Measurements from ENCODE around the gene SERPIND1.

SERPIND1 gene

DNA sequence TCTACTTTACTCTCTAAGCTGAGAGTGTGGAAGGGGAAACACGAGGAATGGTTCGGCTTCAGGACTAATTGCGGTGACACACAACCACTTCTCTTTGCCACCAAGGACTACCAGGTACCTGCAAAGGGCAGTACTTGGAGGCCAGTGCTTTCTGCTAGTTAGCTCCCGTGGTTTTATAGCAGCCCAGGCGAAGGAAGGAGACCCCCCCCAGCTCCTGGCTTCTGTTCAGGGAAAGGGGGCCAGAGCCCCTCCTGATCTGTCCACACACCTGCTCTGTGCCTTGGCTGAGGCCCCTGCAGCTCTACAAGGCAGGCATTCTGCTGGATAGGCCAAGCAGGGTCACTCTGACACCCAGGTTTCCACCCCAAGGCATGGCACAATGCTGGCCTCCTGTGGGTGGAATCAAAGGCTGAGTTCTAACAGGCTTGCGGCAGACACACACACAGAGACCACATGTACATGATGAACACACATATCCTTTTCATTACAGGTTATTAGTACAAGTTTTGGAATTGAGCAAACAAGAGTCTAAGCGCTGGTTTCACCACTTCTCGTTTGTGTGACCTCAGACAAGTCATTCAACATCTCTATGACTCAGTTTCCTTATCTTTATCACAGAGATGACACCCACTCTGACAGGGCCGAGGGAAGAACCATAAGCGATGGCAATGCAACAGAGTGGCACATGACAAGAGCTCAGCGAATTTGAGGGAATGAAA lies 7.5 kb downstream of the SERPIND1 start:
- no peak for TF ChIP-seq REST (IDR thresholded peaks at IDR 0.05; ENCODE audit: insufficient read depth in 1 of 2, low read depth in 2 of 2, low read length in 2 of 2)
- TF ChIP-seq FOXP2 (optimal IDR thresholded peaks at IDR 0.05; ENCODE audit: borderline replicate concordance, extremely low read depth, extremely low read length, insufficient read depth), result no peak
- TF ChIP-seq TAF1 (IDR thresholded peaks at IDR 0.05; ENCODE audit: borderline replicate concordance, insufficient read depth, low read length), result no peak
- TF ChIP-seq SIN3A (IDR thresholded peaks at IDR 0.05; ENCODE audit: borderline replicate concordance, insufficient read depth, low read length), result no peak
- no peak for TF ChIP-seq POLR2AphosphoS5 (IDR thresholded peaks at IDR 0.05; ENCODE audit: low read depth, low read length)

GRCh38 chr22:20782083-20782482 lies 8.2 kb downstream of the SERPIND1 start:
- no peak for TF ChIP-seq FOXP2 (optimal IDR thresholded peaks at IDR 0.05; ENCODE audit: borderline replicate concordance, extremely low read depth, extremely low read length, insufficient read depth)
- no peak for TF ChIP-seq SIN3A (IDR thresholded peaks at IDR 0.05; ENCODE audit: borderline replicate concordance, insufficient read depth, low read length)
- TF ChIP-seq POLR2AphosphoS5 (IDR thresholded peaks at IDR 0.05; ENCODE audit: low read depth, low read length), result no peak
- no peak for TF ChIP-seq REST (IDR thresholded peaks at IDR 0.05; ENCODE audit: insufficient read depth in 1 of 2, low read depth in 2 of 2, low read length in 2 of 2)
- TF ChIP-seq TAF1 (IDR thresholded peaks at IDR 0.05; ENCODE audit: borderline replicate concordance, insufficient read depth, low read length), result no peak

GRCh38 chr22:20782596-20783299 lies 8.8 kb downstream of the SERPIND1 start:
- no peak for TF ChIP-seq REST (IDR thresholded peaks at IDR 0.05; ENCODE audit: insufficient read depth in 1 of 2, low read depth in 2 of 2, low read length in 2 of 2)
- no peak for TF ChIP-seq FOXP2 (optimal IDR thresholded peaks at IDR 0.05; ENCODE audit: borderline replicate concordance, extremely low read depth, extremely low read length, insufficient read depth)
- no peak for TF ChIP-seq POLR2AphosphoS5 (IDR thresholded peaks at IDR 0.05; ENCODE audit: low read depth, low read length)
- no peak for TF ChIP-seq TAF1 (IDR thresholded peaks at IDR 0.05; ENCODE audit: borderline replicate concordance, insufficient read depth, low read length)
- TF ChIP-seq SIN3A (IDR thresholded peaks at IDR 0.05; ENCODE audit: borderline replicate concordance, insufficient read depth, low read length), result no peak

DNA sequence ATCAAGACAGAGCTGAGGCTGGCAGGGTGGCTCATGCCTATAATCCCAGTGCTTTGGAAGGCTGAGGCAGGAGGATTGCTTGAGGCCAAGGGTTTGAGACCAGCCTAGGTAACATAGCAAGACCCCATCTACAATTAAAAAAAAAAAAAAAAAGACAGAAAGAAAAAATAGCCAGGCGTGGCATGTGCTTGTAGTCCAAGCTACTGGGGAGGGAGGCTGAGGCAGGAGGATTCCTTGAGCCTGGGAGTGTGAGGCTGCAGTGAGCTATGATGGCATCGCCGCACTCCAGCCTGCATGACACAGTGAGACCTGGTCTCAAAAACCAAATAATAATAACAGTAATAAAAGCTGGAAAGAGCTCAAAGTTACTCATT lies 9.4 kb downstream of the SERPIND1 start:
- TF ChIP-seq TAF1 (IDR thresholded peaks at IDR 0.05; ENCODE audit: borderline replicate concordance, insufficient read depth, low read length), result no peak
- TF ChIP-seq FOXP2 (optimal IDR thresholded peaks at IDR 0.05; ENCODE audit: borderline replicate concordance, extremely low read depth, extremely low read length, insufficient read depth), result no peak
- TF ChIP-seq REST (IDR thresholded peaks at IDR 0.05; ENCODE audit: insufficient read depth in 1 of 2, low read depth in 2 of 2, low read length in 2 of 2), result no peak
- no peak for TF ChIP-seq SIN3A (IDR thresholded peaks at IDR 0.05; ENCODE audit: borderline replicate concordance, insufficient read depth, low read length)
- TF ChIP-seq POLR2AphosphoS5 (IDR thresholded peaks at IDR 0.05; ENCODE audit: low read depth, low read length), result no peak

Measured in PFSK-1 (cell line).